Activated CD4-positive, alpha-beta memory T cell treated with anti-CD3 and anti-CD28 coated beads for 36 hours (primary cell): ENCODE data around the gene WDR20. TPM values are rescaled to one million over a fixed set of nuclear protein-coding genes. Genes with fewer than 3 reads are reported as not detected.
A peak's percentile ranks its signal among the peaks of the same experiment; 100 is the strongest.
"Not testable (repeated sequence)": the region's sequence is repeated elsewhere in the genome, so short reads cannot be mapped to it uniquely, and the experiment has no call there.

Source experiments
- CTCF ChIA-PET: fragments of 350-600 bp; sonication (Branson Sonifier 250); formaldehyde crosslinking; loops from one replicate; lab custom pipeline; 2021; ENCODE audit warnings: antibody characterized with exemption, inconsistent platforms; lab: Charles Lee
- POLR2A ChIA-PET: fragments of 350-600 bp; sonication (Branson Sonifier 250); formaldehyde crosslinking; loops from one replicate; lab custom pipeline; 2021; ENCODE audit warnings: antibody characterized with exemption; lab: Charles Lee
- DNase-seq: peaks from one replicate; pipeline ENCODE4 v3.0.0-alpha.2; 2020
- H3K27ac Mint-ChIP-seq: one replicate; pipeline ENCODE4 v1.8.0; 2021; ENCODE audit warnings: mixed read lengths
- H3K27me3 Mint-ChIP-seq: one replicate; pipeline ENCODE4 v1.8.0; 2021; ENCODE audit warnings: mixed read lengths
- H3K36me3 Mint-ChIP-seq: one replicate; pipeline ENCODE4 v1.8.0; 2021; ENCODE audit warnings: mixed read lengths
- H3K4me1 Mint-ChIP-seq: one replicate; pipeline ENCODE4 v1.8.0; 2021; ENCODE audit warnings: low read depth, mixed read lengths
- H3K4me3 Mint-ChIP-seq: one replicate; pipeline ENCODE4 v1.8.0; 2021; ENCODE audit warnings: mild to moderate bottlenecking, mixed read lengths
- H3K9me3 Mint-ChIP-seq: one replicate; pipeline ENCODE4 v1.8.0; 2021; ENCODE audit warnings: mixed read lengths
- intact Hi-C: fragments of 100-400 bp; cut with micrococcal nuclease; formaldehyde crosslinking; loops from one replicate; pipeline ENCODE4 v1.15.1; 2023
- total RNA-seq, 2 experiments: library from RNA; stranded (reverse); gene quantifications; one replicate each; pipeline ENCODE4 v1.2.3, GENCODE V29; 2021

Gene WDR20
- total RNA-seq, 2 experiments from 2014 or later, result 22.2 to 25.3 TPM

DNA sequence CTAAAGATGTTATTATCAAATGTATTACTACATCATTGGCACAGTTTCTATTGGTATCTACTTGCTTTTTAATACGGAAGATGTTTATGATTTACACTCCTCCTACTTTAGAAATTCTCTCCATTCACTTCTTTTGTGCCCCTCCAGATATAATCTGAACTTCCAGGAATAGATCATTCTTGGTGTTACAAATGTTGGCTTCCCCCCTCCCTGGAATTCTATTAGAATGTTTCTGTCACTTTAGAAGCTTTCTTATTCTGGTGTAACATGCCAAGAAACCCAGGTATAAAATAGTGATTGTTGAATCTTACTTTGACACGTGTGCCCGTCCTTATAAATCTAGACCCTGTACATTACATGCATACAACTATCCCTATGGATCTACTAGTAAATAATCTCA, 1.2 kb upstream of the WDR20 start:
- DNase-seq, result no peak
- peaks cover 20% of the 10 kb centered on the region for H3K4me1 Mint-ChIP-seq
- peak overlapping the region; percentile 98 for H3K4me3 Mint-ChIP-seq
- H3K27ac Mint-ChIP-seq, result no peak overlapping the region
- intact Hi-C loops, result loop anchor here (2.0 to 5.0 kb wide), 4 partner anchors 174 to 416 kb away; partner anchors contain the start of genes DYNC1H1 and ZNF839
- peaks cover 6% of the 10 kb centered on the region for H3K36me3 Mint-ChIP-seq
- no peaks in the 10 kb centered on the region for H3K27me3 Mint-ChIP-seq
- CTCF ChIA-PET, result interaction anchor here (0.6 to 1.2 kb wide), 4 partner anchors 41 to 315 kb away, joined by 3 to 6 read pairs (median 3); no protein-coding TSS in a partner anchor
- POLR2A ChIA-PET, result interaction anchor here (0.6 to 1.4 kb wide), 3 partner anchors 45 to 349 kb away, joined by 3 to 6 read pairs (median 5); no protein-coding TSS in a partner anchor
- no peaks in the 10 kb centered on the region for H3K9me3 Mint-ChIP-seq

DNA sequence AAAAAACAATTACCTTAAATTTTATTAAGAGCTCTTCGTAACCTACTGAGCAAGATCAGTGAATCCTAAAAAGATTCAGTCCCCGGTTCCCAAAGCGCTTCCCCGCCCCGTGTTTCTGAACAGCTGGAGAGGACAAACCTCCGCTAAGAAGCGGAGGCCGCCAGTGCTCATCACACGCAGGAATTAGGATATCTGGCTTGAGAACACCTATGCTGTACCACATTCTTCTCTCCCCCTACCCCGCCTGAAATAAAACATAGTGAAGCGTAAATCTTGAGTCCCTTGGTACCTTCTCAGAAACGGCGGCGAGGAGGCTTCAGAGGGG, 774 bp upstream of the WDR20 start:
- ChIA-PET POLR2A (interaction anchor here (0.6 to 1.4 kb wide), 4 partner anchors 45 to 349 kb away, joined by 3 to 6 read pairs (median 4); no protein-coding TSS in a partner anchor), CTCF (interaction anchor here (0.6 to 1.5 kb wide), 6 partner anchors 15 to 315 kb away, joined by 3 to 6 read pairs (median 3); no protein-coding TSS in a partner anchor)
- H3K27me3 Mint-ChIP-seq, result no peaks in the 10 kb centered on the region
- peaks cover 20% of the 10 kb centered on the region for H3K4me1 Mint-ChIP-seq
- no peaks in the 10 kb centered on the region for H3K9me3 Mint-ChIP-seq
- peak overlapping the region; percentile 64 for H3K27ac Mint-ChIP-seq
- no peak for DNase-seq
- intact Hi-C loops, result loop anchor here (1.0 to 5.0 kb wide), 9 partner anchors 45 to 453 kb away; partner anchors contain the start of genes CINP, DYNC1H1, HSP90AA1 and RCOR1
- H3K4me3 Mint-ChIP-seq, result peak overlapping the region; percentile 98
- peaks cover 6% of the 10 kb centered on the region for H3K36me3 Mint-ChIP-seq

DNA sequence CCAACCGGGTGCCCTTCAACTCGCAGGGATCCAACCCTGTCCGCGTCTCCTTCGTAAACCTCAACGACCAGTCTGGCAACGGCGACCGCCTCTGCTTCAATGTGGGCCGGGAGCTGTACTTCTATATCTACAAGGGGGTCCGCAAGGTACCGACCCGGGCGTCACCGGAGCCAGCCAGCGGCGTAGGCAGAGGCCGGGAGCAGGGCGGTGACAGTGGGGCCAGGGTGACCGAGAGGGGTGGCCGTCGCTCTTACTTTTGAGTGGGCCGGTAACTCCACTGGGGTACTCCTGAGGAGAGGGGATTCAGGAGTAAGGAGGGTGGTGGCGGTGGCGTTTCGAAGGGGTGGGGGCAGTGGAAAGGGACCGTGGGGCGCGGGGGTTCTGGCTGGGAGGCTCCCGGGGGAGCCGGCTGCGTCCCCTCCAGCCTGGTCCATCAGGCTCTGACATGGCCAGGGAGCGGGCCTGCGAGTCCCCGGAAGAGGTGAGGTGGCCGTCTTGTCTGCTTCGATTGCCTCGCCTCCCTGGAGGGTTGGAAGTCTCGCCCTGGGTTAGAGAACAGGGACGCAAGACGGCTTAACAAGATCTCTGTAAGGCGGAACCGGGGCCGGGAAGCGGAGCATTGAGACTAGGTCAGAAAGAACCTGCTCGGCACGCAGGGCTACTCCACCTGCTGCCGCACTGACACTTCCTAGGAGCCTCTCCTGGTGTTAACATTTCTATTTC, 491 bp downstream of the WDR20 start:
- H3K9me3 Mint-ChIP-seq, result no peaks in the 10 kb centered on the region
- peaks cover 23% of the 10 kb centered on the region for H3K4me1 Mint-ChIP-seq

DNA sequence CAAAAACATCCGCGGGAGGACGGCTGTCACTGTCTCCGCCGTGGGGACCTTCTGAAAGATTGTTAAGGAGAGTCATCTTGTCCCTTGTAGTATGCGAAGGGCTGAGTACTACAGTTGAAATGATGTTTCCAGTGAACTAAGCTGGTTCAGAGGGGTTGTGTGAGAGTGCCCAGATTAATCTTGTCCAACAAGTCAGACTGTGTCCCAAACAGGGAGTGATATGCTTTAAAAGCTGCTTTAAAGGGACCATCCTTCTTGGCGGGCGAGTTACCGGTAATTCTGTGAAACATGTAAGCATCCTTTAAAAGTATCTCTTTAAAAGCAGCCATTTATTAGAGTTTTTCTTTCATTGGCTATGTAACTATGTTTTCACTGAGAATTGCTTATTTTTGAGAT, 1.1 kb downstream of the WDR20 start:
- Mint-ChIP-seq H3K4me3 (peak overlapping the region; percentile 98), H3K9me3 (no peaks in the 10 kb centered on the region), H3K4me1 (peaks cover 29% of the 10 kb centered on the region), H3K27me3 (no peaks in the 10 kb centered on the region), H3K36me3 (no peaks in the 10 kb centered on the region), H3K27ac (peak overlapping the region; percentile 94)
- no peak for DNase-seq
- ChIA-PET POLR2A (interaction anchor here (1.4 kb wide), 1 partner anchor 60 kb away, joined by 3 read pairs; no protein-coding TSS in a partner anchor), CTCF (interaction anchor here (0.6 to 1.3 kb wide), 4 partner anchors 44 to 1163 kb away, joined by 3 to 4 read pairs (median 3); no protein-coding TSS in a partner anchor)
- intact Hi-C loops, result loop anchor here (5.0 kb wide), 1 partner anchor 62 kb away; no protein-coding TSS in a partner anchor

More for the DNA sequence above, 491 bp downstream of the WDR20 start:
- ChIA-PET CTCF (interaction anchor here (0.6 to 1.5 kb wide), 4 partner anchors 14 to 802 kb away, joined by 3 to 4 read pairs (median 3); no protein-coding TSS in a partner anchor), POLR2A (interaction anchor here (0.6 to 1.4 kb wide), 4 partner anchors 42 to 175 kb away, joined by 3 to 7 read pairs (median 4); no protein-coding TSS in a partner anchor)
- no peaks in the 10 kb centered on the region for H3K36me3 Mint-ChIP-seq
- H3K27ac Mint-ChIP-seq, result peak overlapping the region; percentile 94
- no peaks in the 10 kb centered on the region for H3K27me3 Mint-ChIP-seq
- peak overlapping the region; percentile 98 for H3K4me3 Mint-ChIP-seq
- intact Hi-C loops, result loop anchor here (5.0 kb wide), 1 partner anchor 62 kb away; no protein-coding TSS in a partner anchor
- peak; percentile 56 for DNase-seq

DNA sequence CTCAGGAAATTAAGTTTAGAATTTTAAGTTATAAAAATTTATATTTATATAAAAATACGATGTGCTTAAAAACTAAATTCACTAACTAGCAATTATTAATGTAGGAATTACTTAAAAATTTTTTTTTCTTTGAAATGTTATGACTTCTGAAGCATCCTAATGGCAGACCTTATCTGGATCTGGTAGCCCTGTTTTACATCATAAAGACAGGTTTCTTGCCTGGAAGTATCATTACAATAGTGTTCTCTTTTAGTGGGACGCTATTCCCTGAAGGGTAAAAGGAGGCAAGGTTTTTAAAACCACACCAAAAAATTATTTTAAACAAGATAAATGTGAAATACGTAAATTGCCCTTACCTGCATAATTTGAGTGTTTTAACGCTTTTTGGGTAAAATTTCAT, 2.1 kb downstream of the WDR20 start:
- DNase-seq, result no peak
- intact Hi-C loops, result loop anchor here (5.0 kb wide), 1 partner anchor 61 kb away; no protein-coding TSS in a partner anchor
- POLR2A ChIA-PET, result no interaction called here
- Mint-ChIP-seq H3K9me3 (no peaks in the 10 kb centered on the region), H3K4me3 (no peak overlapping the region), H3K27ac (no peak overlapping the region), H3K4me1 (peaks cover 39% of the 10 kb centered on the region), H3K36me3 (peaks cover 1% of the 10 kb centered on the region), H3K27me3 (no peaks in the 10 kb centered on the region)
- CTCF ChIA-PET, result interaction anchor here (1.0 kb wide), 1 partner anchor 172 kb away, joined by 3 read pairs; no protein-coding TSS in a partner anchor

DNA sequence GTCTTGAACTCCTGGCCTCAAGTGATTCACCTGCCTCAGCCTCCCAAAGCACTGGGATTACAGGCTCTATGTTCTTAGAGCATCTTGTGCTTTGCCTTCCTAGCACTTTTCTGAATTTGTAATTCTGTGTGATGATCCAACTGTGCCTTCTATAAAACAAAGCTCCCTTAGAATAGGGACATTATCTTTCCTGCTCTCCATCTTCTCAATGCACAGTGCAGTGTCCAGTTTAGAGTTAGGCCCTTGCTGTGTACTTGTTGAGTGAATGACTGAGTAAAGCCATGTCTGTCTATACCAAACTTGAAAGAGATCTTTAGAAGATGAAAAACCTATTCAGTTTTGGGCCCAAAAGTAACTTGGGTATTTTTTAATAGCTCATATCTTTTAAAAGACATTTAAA, 5.2 kb downstream of the WDR20 start:
- DNase-seq, result no peak
- intact Hi-C loops, result loop anchor here (5.0 kb wide), 1 partner anchor 57 kb away; no protein-coding TSS in a partner anchor
- Mint-ChIP-seq H3K4me1 (peaks cover 42% of the 10 kb centered on the region), H3K36me3 (peaks cover 3% of the 10 kb centered on the region), H3K27me3 (no peaks in the 10 kb centered on the region), H3K27ac (no peak overlapping the region), H3K9me3 (no peaks in the 10 kb centered on the region), H3K4me3 (no peak overlapping the region)
- POLR2A ChIA-PET, result interaction anchor here (0.6 kb wide), 1 partner anchor 258 kb away, joined by 3 read pairs; no protein-coding TSS in a partner anchor
- CTCF ChIA-PET, result no interaction called here

DNA sequence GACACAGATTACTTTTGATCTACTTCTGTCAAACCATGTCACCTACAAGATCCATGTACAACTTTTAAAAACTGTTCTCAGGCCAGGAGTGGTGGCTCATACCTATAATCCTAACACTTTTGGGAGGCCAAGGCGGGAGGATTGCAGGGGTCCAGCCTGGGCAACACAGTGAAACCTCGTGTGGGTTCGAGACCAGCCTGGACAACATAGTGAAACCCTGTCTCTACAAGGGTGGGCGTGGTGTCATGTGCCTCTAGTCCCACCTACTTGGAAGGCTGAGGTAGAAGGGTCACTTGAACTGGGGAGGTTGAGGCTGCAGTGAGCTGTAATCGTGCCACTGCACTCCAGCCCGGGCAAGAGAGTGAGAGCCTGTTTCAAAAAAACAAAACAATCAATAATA, 5.7 kb downstream of the WDR20 start:
- CTCF ChIA-PET, result no interaction called here
- H3K27me3 Mint-ChIP-seq, result no peaks in the 10 kb centered on the region
- H3K4me1 Mint-ChIP-seq, result peaks cover 42% of the 10 kb centered on the region
- H3K4me3 Mint-ChIP-seq, result no peak overlapping the region
- H3K9me3 Mint-ChIP-seq, result no peaks in the 10 kb centered on the region
- H3K27ac Mint-ChIP-seq, result no peak overlapping the region
- POLR2A ChIA-PET, result no interaction called here
- H3K36me3 Mint-ChIP-seq, result peaks cover 3% of the 10 kb centered on the region
- intact Hi-C loops, result no loop called here
- DNase-seq, result no peak

DNA sequence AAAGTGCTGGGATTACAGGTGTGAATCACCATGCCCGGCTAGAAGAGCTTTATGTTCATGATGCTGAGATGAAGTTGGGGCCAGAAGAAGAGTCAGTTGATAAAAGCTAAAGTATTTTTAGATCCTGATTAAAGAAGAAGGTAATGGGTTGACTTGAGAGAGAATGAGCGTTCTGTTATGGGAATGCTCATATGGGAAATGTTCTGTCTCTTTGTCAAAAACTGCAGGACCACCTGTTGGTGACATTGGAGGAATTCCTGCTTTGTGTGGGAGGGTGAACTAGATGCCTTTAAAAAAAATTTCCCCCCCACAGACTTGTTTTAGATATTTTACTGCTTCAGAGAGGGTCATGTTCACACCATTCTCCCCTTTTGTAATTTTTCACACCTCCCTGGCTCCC, 6.7 kb downstream of the WDR20 start:
- no peak overlapping the region for H3K27ac Mint-ChIP-seq
- ChIA-PET POLR2A (no interaction called here), CTCF (no interaction called here)

DNA sequence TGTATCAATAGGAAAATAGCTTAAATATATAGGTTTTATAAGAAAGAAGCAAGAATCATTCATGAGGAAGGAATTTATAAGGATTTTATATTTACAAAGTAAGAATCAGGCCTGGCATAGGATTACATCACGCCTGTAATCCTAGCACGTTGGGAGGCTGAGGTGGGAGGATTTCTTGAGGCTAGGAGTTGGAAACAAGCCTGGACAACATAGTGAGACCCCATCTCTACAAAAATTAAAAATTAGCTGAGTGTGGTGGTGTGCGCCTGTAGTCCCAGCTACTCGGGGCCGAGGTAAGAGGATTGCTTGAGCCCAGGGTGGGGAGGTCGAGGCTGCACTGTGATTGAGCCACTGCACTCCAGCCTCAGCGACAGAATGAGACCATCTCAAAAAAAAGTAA, 10.4 kb downstream of the WDR20 start:
- H3K27ac Mint-ChIP-seq, result no peak overlapping the region
- peaks cover 28% of the 10 kb centered on the region for H3K36me3 Mint-ChIP-seq
- peaks cover 49% of the 10 kb centered on the region for H3K4me1 Mint-ChIP-seq
- peaks cover 4% of the 10 kb centered on the region for H3K9me3 Mint-ChIP-seq
- H3K27me3 Mint-ChIP-seq, result no peaks in the 10 kb centered on the region
- ChIA-PET CTCF (no interaction called here), POLR2A (no interaction called here)
- H3K4me3 Mint-ChIP-seq, result no peak overlapping the region
- intact Hi-C loops, result no loop called here
- no peak for DNase-seq

More for the DNA sequence above, 6.7 kb downstream of the WDR20 start:
- no peak for DNase-seq
- Mint-ChIP-seq H3K36me3 (peaks cover 8% of the 10 kb centered on the region), H3K27me3 (no peaks in the 10 kb centered on the region), H3K4me3 (no peak overlapping the region), H3K4me1 (peaks cover 35% of the 10 kb centered on the region), H3K9me3 (no peaks in the 10 kb centered on the region)
- intact Hi-C loops, result no loop called here

DNA sequence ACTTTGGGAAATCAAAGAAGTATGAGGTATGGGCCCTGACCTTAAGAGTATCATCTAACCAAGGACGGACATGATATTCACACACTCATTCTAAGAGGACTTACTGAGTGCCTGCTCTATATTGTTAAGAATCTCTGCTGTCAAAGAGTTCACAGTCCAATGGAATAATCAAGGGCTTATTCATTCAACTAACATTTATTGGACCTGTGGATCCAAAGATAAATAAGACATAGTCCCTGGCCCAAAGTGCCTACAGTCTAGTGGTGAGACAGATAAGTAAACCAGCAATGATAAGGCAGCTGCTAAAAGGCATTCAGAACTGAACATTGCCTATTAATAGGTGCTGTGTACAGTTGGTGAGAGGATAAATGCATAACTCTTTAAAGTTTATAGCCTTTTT, 11.0 kb downstream of the WDR20 start:
- DNase-seq, result no peak
- peaks cover 28% of the 10 kb centered on the region for H3K36me3 Mint-ChIP-seq
- ChIA-PET CTCF (no interaction called here), POLR2A (no interaction called here)
- peaks cover 4% of the 10 kb centered on the region for H3K9me3 Mint-ChIP-seq
- intact Hi-C loops, result no loop called here
- H3K4me3 Mint-ChIP-seq, result no peak overlapping the region
- H3K27ac Mint-ChIP-seq, result no peak overlapping the region
- H3K27me3 Mint-ChIP-seq, result no peaks in the 10 kb centered on the region
- H3K4me1 Mint-ChIP-seq, result peaks cover 46% of the 10 kb centered on the region

DNA sequence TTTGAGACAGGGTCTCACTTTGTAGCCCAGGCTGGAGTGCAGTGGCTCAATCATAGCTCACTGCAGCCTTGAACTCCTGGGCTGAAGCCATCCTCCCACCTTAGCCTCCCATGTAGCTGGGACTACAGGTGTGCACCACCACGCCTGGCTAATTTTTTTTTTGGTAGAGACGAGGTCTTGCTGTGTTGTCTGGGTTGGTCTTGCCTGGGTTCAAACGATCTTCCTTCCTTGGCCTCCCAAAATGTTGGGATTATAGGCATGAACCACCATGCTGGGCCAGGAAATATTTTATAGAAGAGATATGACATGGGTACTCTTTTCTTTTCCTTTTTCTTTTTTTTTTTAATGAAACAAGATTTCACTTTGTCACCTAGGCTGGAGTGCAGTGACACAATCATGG, 11.7 kb downstream of the WDR20 start:
- H3K4me3 Mint-ChIP-seq, H3K9me3 Mint-ChIP-seq, CTCF ChIA-PET, intact Hi-C loops, H3K27me3 Mint-ChIP-seq, DNase-seq, POLR2A ChIA-PET, H3K27ac Mint-ChIP-seq: not testable (repeated sequence)
- Mint-ChIP-seq H3K36me3 (peaks cover 27% of the 10 kb centered on the region), H3K4me1 (peaks cover 42% of the 10 kb centered on the region)

DNA sequence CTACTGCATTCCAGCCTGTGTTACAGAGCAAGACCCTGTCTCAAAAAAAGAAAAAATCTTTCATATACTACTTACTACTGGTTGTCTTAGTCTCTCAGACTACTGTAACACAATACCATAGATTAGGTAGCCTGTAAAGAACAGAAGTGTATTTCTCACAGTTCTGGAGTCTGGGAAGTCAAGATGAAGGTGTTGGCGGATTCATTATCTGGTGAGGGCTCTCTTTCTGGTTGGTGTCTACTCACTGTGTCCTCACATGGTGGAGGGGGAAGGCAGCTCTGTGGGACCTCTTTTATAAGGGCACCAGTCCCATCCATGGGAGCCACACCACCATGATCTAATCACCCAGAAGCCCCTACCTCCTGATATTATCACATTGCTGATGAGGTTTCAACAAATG, 14.4 kb downstream of the WDR20 start:
- no peak for DNase-seq
- H3K9me3 Mint-ChIP-seq, result peaks cover 4% of the 10 kb centered on the region
- ChIA-PET POLR2A (interaction anchor here (1.0 kb wide), 1 partner anchor 11 kb away, joined by 3 read pairs; no protein-coding TSS in a partner anchor), CTCF (interaction anchor here (0.8 kb wide), 1 partner anchor 14 kb away, joined by 3 read pairs; the partner anchor contains the start of gene WDR20)
- no peaks in the 10 kb centered on the region for H3K27me3 Mint-ChIP-seq
- no peak overlapping the region for H3K27ac Mint-ChIP-seq
- intact Hi-C loops, result no loop called here
- no peak overlapping the region for H3K4me3 Mint-ChIP-seq
- peaks cover 25% of the 10 kb centered on the region for H3K36me3 Mint-ChIP-seq
- peaks cover 41% of the 10 kb centered on the region for H3K4me1 Mint-ChIP-seq
